ENCODE data around the gene ZMAT5. TPM values are rescaled to one million over a fixed set of nuclear protein-coding genes. Genes with fewer than 3 reads are reported as not detected.

ZMAT5 gene
- total RNA-seq, 1 experiment from 2014 or later, result 16.0 TPM

DNA sequence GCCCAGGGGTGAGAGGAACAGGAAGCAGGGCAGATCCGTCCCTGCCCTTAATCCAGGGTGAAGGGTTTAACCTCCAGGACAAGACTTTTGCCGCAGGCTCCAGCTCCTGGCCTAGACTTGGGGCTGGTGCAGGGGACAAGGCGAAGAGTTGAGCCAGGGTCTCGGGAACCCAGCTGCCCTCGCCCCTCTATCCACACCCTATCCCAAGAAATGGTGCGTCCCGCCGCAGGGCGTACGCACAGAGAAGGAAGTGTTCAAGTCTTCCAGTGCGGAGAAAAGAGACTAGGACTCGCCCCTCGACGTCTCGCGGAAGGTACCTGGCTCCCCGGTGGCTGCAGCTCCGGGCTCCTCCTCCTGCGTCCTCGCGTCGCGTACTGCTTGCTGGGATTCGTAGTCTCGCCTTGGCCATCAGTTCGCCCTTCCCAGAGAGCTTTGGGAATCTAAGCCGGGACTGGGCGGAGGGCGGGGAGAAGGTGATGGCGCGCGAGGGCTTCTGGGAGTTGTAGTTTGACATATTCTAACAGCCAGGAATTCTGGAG, at the start of gene ZMAT5 (continued):
- TF ChIP-seq, protein P1, sequence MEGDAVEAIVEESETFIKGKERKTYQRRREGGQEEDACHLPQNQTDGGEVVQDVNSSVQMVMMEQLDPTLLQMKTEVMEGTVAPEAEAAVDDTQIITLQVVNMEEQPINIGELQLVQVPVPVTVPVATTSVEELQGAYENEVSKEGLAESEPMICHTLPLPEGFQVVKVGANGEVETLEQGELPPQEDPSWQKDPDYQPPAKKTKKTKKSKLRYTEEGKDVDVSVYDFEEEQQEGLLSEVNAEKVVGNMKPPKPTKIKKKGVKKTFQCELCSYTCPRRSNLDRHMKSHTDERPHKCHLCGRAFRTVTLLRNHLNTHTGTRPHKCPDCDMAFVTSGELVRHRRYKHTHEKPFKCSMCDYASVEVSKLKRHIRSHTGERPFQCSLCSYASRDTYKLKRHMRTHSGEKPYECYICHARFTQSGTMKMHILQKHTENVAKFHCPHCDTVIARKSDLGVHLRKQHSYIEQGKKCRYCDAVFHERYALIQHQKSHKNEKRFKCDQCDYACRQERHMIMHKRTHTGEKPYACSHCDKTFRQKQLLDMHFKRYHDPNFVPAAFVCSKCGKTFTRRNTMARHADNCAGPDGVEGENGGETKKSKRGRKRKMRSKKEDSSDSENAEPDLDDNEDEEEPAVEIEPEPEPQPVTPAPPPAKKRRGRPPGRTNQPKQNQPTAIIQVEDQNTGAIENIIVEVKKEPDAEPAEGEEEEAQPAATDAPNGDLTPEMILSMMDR (IDR thresholded peaks at IDR 0.05 in 2 of 3, conservative IDR thresholded peaks at IDR 0.05 in 1 of 3; ENCODE audit: borderline replicate concordance in 1 of 3, insufficient read depth in 1 of 3, low read depth in 2 of 3, low read length in 2 of 3), result no peak
- TF ChIP-seq ZFX (IDR thresholded peaks at IDR 0.05), result no peak; the same call in 1 of the 2 replicates

DNA sequence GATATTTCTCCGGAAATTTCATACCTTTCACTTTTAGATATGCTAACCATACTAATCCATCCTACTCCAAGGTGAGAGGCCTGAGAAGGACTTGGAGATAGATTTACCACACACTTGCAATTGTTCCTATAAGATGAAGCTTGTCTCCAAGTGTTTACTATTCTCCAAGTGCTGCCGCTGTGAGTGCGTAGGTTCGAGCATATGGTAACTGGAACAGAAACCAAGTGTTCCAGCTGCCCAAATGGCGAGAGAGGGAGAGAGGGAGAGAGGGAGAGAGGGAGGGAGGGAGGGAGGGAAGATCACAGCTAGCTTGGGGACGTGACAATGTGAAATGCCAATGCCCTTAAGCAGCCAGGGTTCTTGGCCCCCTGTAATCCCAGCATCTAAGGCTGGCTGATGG, 49.7 kb upstream of the ZMAT5 start:
- no TSS peak for BruUV-seq (replicated peaks)
- POLR2A ChIA-PET, result no interaction called here

DNA sequence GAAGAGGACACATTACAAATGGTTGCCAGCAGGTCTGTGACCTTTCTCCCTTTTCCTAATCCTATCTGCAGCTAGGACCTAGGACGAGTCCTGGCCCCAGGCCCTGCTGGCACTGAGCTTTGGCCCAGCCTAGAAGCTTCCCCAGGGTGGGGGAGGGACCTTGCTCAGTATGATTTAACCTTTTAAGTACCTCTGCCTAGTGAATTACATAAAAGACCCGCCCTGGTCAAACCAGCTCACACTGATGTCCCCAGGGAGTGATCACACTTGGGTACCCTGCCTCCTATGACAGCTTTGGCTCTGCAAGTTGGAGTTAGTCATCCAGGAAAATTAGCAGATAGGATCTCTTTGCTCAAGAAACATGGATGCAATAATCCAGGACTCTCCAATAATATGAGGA, 49.3 kb upstream of the ZMAT5 start:
- H3K4me2 ChIP-seq (ENCODE audit: low read length), result no peak overlapping the region
- TF ChIP-seq RAD21 (IDR thresholded peaks at IDR 0.05; ENCODE audit: low read depth) (no peak), SP1 (IDR thresholded peaks at IDR 0.05; ENCODE audit: low read depth) (no peak), CEBPB (IDR thresholded peaks at IDR 0.05; ENCODE audit: low read depth) (no peak), EGR1 (IDR thresholded peaks at IDR 0.05; ENCODE audit: low read depth) (no peak), POLR2AphosphoS5 (IDR thresholded peaks at IDR 0.05; ENCODE audit: low read depth, low read length) (no peak), EZH2 (IDR thresholded peaks at IDR 0.05) (no peak), ELF1 (IDR thresholded peaks at IDR 0.05; ENCODE audit: borderline replicate concordance, low read depth) (no peak)
- TF ChIP-seq, protein P2, sequence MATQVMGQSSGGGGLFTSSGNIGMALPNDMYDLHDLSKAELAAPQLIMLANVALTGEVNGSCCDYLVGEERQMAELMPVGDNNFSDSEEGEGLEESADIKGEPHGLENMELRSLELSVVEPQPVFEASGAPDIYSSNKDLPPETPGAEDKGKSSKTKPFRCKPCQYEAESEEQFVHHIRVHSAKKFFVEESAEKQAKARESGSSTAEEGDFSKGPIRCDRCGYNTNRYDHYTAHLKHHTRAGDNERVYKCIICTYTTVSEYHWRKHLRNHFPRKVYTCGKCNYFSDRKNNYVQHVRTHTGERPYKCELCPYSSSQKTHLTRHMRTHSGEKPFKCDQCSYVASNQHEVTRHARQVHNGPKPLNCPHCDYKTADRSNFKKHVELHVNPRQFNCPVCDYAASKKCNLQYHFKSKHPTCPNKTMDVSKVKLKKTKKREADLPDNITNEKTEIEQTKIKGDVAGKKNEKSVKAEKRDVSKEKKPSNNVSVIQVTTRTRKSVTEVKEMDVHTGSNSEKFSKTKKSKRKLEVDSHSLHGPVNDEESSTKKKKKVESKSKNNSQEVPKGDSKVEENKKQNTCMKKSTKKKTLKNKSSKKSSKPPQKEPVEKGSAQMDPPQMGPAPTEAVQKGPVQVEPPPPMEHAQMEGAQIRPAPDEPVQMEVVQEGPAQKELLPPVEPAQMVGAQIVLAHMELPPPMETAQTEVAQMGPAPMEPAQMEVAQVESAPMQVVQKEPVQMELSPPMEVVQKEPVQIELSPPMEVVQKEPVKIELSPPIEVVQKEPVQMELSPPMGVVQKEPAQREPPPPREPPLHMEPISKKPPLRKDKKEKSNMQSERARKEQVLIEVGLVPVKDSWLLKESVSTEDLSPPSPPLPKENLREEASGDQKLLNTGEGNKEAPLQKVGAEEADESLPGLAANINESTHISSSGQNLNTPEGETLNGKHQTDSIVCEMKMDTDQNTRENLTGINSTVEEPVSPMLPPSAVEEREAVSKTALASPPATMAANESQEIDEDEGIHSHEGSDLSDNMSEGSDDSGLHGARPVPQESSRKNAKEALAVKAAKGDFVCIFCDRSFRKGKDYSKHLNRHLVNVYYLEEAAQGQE (IDR thresholded peaks at IDR 0.05; ENCODE audit: low read depth), result no peak
- TF ChIP-seq, protein P3, sequence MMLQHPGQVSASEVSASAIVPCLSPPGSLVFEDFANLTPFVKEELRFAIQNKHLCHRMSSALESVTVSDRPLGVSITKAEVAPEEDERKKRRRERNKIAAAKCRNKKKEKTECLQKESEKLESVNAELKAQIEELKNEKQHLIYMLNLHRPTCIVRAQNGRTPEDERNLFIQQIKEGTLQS (IDR thresholded peaks at IDR 0.05), result no peak

More for the DNA sequence above, 49.7 kb upstream of the ZMAT5 start:
- RAD21 ChIA-PET (ENCODE audit: low non-redundant PET in 1 of 2, low total read pairs in 2 of 2, uncharacterized antibody in 2 of 2, unreplicated experiment in 2 of 2), result no interaction called here
- ATAC-seq (no peak), DNase-seq (ENCODE audit: low read depth, low spot score) (no peak)
- Histone ChIP-seq H3K27me3 (ENCODE audit: insufficient read depth, low read length) (no peaks in the 10 kb centered on the region), H2AFZ (ENCODE audit: low read depth, low read length, poor library complexity, severe bottlenecking) (no peak overlapping the region), H3K36me3 (ENCODE audit: control insufficient read depth in 1 of 2, insufficient read depth in 2 of 2, low read length in 2 of 2) (peaks cover 20 to 46% of the 10 kb centered on the region in 2 experiments), H3K4me3 (replicated peaks in 1 of 2; ENCODE audit: low read depth in 1 of 2, low read length in 2 of 2) (no peak overlapping the region), H3K4me1 (ENCODE audit: control insufficient read depth in 1 of 2, insufficient read depth in 2 of 2, low read length in 2 of 2) (peaks cover 0 to 16% of the 10 kb centered on the region in 2 experiments; a peak in 2 of 4 replicates), H3K9ac (ENCODE audit: low read length) (no peak overlapping the region), H3K79me2 (ENCODE audit: insufficient read depth, low read length) (no peaks in the 10 kb centered on the region), H3K9me3 (ENCODE audit: control insufficient read depth in 1 of 2, insufficient read depth in 1 of 2, low read depth in 1 of 2, low read length in 2 of 2) (no peaks in the 10 kb centered on the region), H3K27ac (ENCODE audit: low read depth, low read length) (no peak overlapping the region), H4K20me1 (ENCODE audit: insufficient read depth) (no peaks in the 10 kb centered on the region), H3K9me2 (ENCODE audit: insufficient read depth) (no peaks in the 10 kb centered on the region), H3K4me2 (ENCODE audit: low read length) (no peak overlapping the region)
- CTCF ChIA-PET, result no interaction called here
- intact Hi-C loops (cut with micrococcal nuclease), result no loop called here
- TF ChIP-seq CEBPB (IDR thresholded peaks at IDR 0.05; ENCODE audit: low read depth) (no peak), SRF (IDR thresholded peaks at IDR 0.05; ENCODE audit: low read depth) (no peak), ELF1 (IDR thresholded peaks at IDR 0.05; ENCODE audit: borderline replicate concordance, low read depth) (no peak), YY1 (IDR thresholded peaks at IDR 0.05; ENCODE audit: extremely low read depth, insufficient replicate concordance, low read depth, low read length) (no peak), ZNF274 (IDR thresholded peaks at IDR 0.05; ENCODE audit: low read depth, low read length) (no peak)

More for the DNA sequence above, 49.3 kb upstream of the ZMAT5 start:
- intact Hi-C loops (cut with micrococcal nuclease), result no loop called here
- no peaks in the 10 kb centered on the region for H3K9me3 ChIP-seq (ENCODE audit: control insufficient read depth in 1 of 2, insufficient read depth in 1 of 2, low read depth in 1 of 2, low read length in 2 of 2)
- BruUV-seq (replicated peaks), result no TSS peak
- ChIA-PET CTCF (interaction anchor here (1.0 kb wide), 1 partner anchor 189 kb away, joined by 3 read pairs; no protein-coding TSS in a partner anchor), POLR2A (interaction anchor here (0.6 kb wide), 1 partner anchor 10 kb away, joined by 4 read pairs; no protein-coding TSS in a partner anchor), RAD21 (ENCODE audit: low non-redundant PET in 1 of 2, low total read pairs in 2 of 2, uncharacterized antibody in 2 of 2, unreplicated experiment in 2 of 2) (interaction anchor here in 1 of 2 experiments (0.6 kb wide), 1 partner anchor 8 kb away, joined by 4 read pairs; no protein-coding TSS in a partner anchor)
- no peaks in the 10 kb centered on the region for H3K9me2 ChIP-seq (ENCODE audit: insufficient read depth)
- no peaks in the 10 kb centered on the region for H3K27me3 ChIP-seq (ENCODE audit: insufficient read depth, low read length)
- H3K9ac ChIP-seq (ENCODE audit: low read length), result no peak overlapping the region
- H3K27ac ChIP-seq (ENCODE audit: low read depth, low read length), result no peak overlapping the region
- no peak overlapping the region for H3K4me3 ChIP-seq (replicated peaks in 1 of 2; ENCODE audit: low read depth in 1 of 2, low read length in 2 of 2)
- H3K4me1 ChIP-seq (ENCODE audit: control insufficient read depth in 1 of 2, insufficient read depth in 2 of 2, low read length in 2 of 2), result peaks cover 0 to 12% of the 10 kb centered on the region in 2 experiments; a peak in 2 of 4 replicates
- DNase-seq (ENCODE audit: low read depth, low spot score), result no peak
- no peak overlapping the region for H2AFZ ChIP-seq (ENCODE audit: low read depth, low read length, poor library complexity, severe bottlenecking)
- H4K20me1 ChIP-seq (ENCODE audit: insufficient read depth), result no peaks in the 10 kb centered on the region
- no peak for ATAC-seq
- peaks cover 23 to 49% of the 10 kb centered on the region in 2 experiments for H3K36me3 ChIP-seq (ENCODE audit: control insufficient read depth in 1 of 2, insufficient read depth in 2 of 2, low read length in 2 of 2)
- no peaks in the 10 kb centered on the region for H3K79me2 ChIP-seq (ENCODE audit: insufficient read depth, low read length)
